Pancreas (tissue), 10 donors: ENCODE results near the gene OR51B5. TPM values are rescaled to one million over a fixed set of nuclear protein-coding genes. Genes with fewer than 3 reads are reported as not detected.

ENCODE experiments used
- ATAC-seq, 4 donors: fragments of 200-7000 bp; cut with Tn5 transposase; one replicate each; pipeline versions ENCODE4 v1.8.0 to v1.9.1; 2020; ENCODE audit warnings: mild to moderate bottlenecking in 4 of 4, moderate library complexity in 4 of 4
- DNase-seq, 6 donors: peaks; one replicate each; pipeline ENCODE4 v3.0.0-alpha.2; 2020
- FAIRE-seq: peaks from 2 replicates; lab custom pipeline; 2012; peaks lifted over from hg19 to GRCh38; lab: Jason Lieb, UNC
- H3K27ac ChIP-seq, 4 donors: fragments of 200-600 bp; sonication (generic); 1 replicate in 3 of 4; 2 replicates in 1 of 4; pipeline versions ENCODE4 v1.5.0 to v1.8.0; 2020
- H3K27me3 ChIP-seq, 4 donors: fragments of 200-600 bp; one replicate each; pipeline ENCODE4 v1.8.0; 2021
- H3K36me3 ChIP-seq, 3 donors: fragments of 200-600 bp; sonication (generic) in 1 of 3; one replicate each; pipeline versions ENCODE4 v1.5.0 to v1.8.0; 2020 to 2021
- H3K4me1 ChIP-seq, 3 donors: fragments of 200-600 bp; one replicate each; pipeline ENCODE4 v1.8.0; 2021
- H3K4me3 ChIP-seq, 4 donors: fragments of 200-600 bp; sonication (generic) in 2 of 4; one replicate each; pipeline versions ENCODE4 v1.5.0 to v1.8.0; 2020 to 2021
- H3K9me3 ChIP-seq, 4 donors: fragments of 200-600 bp; one replicate each; pipeline ENCODE4 v1.8.0; 2021
- WGBS, 2 donors: extraction: QIAGEN DNeasy Blood & Tissue Kit; methylation state at CpG; one replicate each; pipeline ENCODE4 v1.1.7; 2013; 5-methylcytosine and 5-hydroxymethylcytosine counted together
- intact Hi-C, 3 donors: fragments of 100-400 bp; cut with DNase I; formaldehyde crosslinking; loops; one replicate each; pipeline versions ENCODE4 v1.11.1 to v1.14.2; 2022
- polyA plus RNA-seq, 2 donors: library from polyadenylated mRNA; stranded (reverse); fragments of 200-250 nt; gene quantifications; one replicate each; pipeline ENCODE4 v1.2.3, GENCODE V29; 2013
- total RNA-seq, 6 donors: library from RNA; stranded (reverse); fragmentation: NEBNext Ultra II Directional in 4 of 6; extraction: Animal tissue kit (Norgen Biotek cat#: 25700) in 4 of 6; gene quantifications; one replicate each; pipeline versions ENCODE4 v1.2.1 to v1.2.4, GENCODE V29; 2021 to 2023
- TF ChIP-seq, protein P1 (sequence below), 4 donors: fragments of 200-600 bp; sonication (generic) in 3 of 4; IDR thresholded peaks; one replicate each; pipeline versions ENCODE4 v1.5.0 to v1.8.0; 2021; ENCODE audit warnings: antibody characterized with exemption in 4 of 4
- donor health status: healthy with polysubstance abuse.
- donor health status: DM: no; HTN: no; CAD: no; lungs with moderate emphysema.
- donor health status: DM: no; HTN: no; CAD: no.
- donor health status: control.
- donor health status: control.
- donor health status: Bipolar disorder and iron deficiency.
- donor health status: DM: yes; HTN: yes; CAD: no.
- donor health status: DM: no; HTN: no; CAD: no.
- donor health status: DM: no; HTN: no; CAD: no.
- donor health status: DM: yes; HTN: yes; CAD: no.

The OR51B5 gene, protein sequence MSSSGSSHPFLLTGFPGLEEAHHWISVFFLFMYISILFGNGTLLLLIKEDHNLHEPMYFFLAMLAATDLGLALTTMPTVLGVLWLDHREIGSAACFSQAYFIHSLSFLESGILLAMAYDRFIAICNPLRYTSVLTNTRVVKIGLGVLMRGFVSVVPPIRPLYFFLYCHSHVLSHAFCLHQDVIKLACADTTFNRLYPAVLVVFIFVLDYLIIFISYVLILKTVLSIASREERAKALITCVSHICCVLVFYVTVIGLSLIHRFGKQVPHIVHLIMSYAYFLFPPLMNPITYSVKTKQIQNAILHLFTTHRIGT
- total RNA-seq (under 1 TPM in 3 of 6 donors, not detected in 3; 0.14 to 0.24 (median 0.19) TPM), polyA plus RNA-seq (under 1 TPM in 1 of 2 donors, not detected in 1; 0.05 TPM)

DNA sequence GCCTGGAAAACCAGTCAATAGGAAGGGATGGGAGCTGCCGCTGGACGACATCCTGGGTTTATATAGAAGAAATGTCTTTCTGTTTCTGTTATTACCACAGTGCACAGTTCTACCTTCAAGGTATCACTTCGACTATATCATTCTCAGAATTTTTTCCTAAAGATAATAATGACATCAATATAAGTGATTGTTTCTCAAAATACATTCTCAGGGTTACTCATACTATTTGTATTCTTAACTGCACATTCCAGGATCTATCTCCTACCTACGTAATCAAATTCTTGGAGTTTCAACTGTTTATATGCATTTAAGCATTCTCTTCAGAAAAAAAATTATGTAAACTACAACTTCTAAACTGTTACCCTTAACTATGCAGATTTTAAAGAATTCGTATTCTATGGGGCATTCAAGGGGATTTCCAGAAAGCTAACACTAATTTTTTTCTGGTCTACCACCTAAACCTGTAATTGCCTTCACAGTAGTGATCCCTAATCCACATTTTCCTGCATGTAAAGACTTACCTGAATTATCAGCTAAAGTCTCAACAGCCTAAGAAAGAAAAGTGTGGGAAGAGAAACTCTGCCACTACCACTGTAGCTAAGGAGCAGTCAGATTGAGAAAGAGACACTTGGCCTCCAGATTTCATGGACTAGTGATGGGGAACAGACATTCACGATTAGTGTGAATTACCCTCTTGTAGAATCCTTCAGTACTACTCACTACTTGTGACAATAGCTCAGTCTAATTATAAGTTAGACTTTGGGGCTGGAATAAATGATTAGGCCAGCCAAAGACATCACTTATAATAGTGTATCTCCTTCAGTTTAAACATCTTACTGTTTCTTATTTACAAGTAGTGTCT, at the start of gene OR51B5:
Gene OR51B5, minus strand, starts transcription at position 51 of the 862 bp plus-strand sequence. Its CDS starts 0 bp downstream, at position 51.
- no peak for ATAC-seq
- no peak for DNase-seq
- FAIRE-seq, result no peak
- TF ChIP-seq, protein P1, sequence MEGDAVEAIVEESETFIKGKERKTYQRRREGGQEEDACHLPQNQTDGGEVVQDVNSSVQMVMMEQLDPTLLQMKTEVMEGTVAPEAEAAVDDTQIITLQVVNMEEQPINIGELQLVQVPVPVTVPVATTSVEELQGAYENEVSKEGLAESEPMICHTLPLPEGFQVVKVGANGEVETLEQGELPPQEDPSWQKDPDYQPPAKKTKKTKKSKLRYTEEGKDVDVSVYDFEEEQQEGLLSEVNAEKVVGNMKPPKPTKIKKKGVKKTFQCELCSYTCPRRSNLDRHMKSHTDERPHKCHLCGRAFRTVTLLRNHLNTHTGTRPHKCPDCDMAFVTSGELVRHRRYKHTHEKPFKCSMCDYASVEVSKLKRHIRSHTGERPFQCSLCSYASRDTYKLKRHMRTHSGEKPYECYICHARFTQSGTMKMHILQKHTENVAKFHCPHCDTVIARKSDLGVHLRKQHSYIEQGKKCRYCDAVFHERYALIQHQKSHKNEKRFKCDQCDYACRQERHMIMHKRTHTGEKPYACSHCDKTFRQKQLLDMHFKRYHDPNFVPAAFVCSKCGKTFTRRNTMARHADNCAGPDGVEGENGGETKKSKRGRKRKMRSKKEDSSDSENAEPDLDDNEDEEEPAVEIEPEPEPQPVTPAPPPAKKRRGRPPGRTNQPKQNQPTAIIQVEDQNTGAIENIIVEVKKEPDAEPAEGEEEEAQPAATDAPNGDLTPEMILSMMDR (IDR thresholded peaks at IDR 0.05), result no peak
- Histone ChIP-seq H3K36me3 (no peaks in the 10 kb centered on the region), H3K9me3 (no peaks in the 10 kb centered on the region), H3K4me3 (no peak within 1 kb of the TSS), H3K27ac (no peak within 1 kb of the TSS), H3K4me1 (no peaks in the 10 kb centered on the region), H3K27me3 (no peaks in the 10 kb centered on the region)
- 58 to 70% methylated on average over 6 of the region's 6 CpGs for WGBS, 2 donors
- intact Hi-C loops, result no loop called here

DNA sequence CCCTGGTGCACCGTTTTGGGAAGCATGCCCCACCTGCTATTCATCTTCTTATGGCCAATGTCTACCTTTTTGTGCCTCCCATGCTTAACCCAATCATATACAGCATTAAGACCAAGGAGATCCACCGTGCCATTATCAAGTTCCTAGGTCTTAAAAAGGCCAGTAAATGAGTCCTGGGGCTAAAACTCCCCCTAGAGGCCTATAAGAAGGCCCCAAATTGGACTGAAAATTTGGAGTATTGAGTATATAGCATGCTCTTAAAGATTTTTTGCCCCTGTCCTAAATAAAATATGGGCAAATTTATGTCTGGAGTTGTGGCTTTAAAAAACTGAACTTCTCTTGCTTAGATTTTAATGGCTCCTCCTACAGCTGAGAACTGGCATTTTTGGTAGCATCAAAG, 46.9 kb upstream of the OR51B5 start:
- intact Hi-C loops, result no loop called here
- Histone ChIP-seq H3K4me3 (no peak overlapping the region), H3K9me3 (peaks cover 0 to 4% (median 0%) of the 10 kb centered on the region in 4 donors), H3K36me3 (no peaks in the 10 kb centered on the region), H3K27ac (no peak overlapping the region), H3K27me3 (no peaks in the 10 kb centered on the region), H3K4me1 (no peaks in the 10 kb centered on the region)
- no peak for FAIRE-seq
- DNase-seq, result no peak
- WGBS, 2 donors, result 55 to 62% methylated on average over 2 of the region's 2 CpGs
- TF ChIP-seq, protein P1 (IDR thresholded peaks at IDR 0.05), result no peak
- no peak for ATAC-seq

DNA sequence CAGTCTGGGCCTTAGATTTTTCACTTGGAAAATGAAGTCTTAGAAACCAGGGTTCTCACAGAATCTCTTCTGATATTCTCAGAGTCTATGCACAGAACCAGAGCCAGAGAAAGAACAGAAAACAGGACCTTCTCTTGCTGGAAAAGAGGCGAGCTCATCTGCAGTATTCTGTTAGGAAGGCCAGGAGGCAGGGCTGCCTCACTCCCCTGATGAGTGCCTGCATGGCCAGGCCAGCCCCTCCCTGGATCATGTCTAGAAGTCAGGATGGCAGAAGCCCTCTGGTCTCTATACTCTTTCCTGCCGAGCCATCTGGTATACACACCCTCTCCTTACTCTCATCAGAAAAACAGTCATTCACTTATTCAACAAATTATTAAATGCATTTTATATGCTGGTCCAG, 41.0 kb upstream of the OR51B5 start:
- TF ChIP-seq, protein P1 (IDR thresholded peaks at IDR 0.05), result no peak
- ATAC-seq (no peak), FAIRE-seq (no peak), DNase-seq (no peak)
- Histone ChIP-seq H3K9me3 (peaks cover 0 to 4% (median 0%) of the 10 kb centered on the region in 4 donors), H3K4me1 (no peaks in the 10 kb centered on the region), H3K4me3 (no peak overlapping the region), H3K27me3 (no peaks in the 10 kb centered on the region), H3K36me3 (no peaks in the 10 kb centered on the region), H3K27ac (no peak overlapping the region)
- WGBS, 2 donors, result 54 to 69% methylated on average over 2 of the region's 2 CpGs
- intact Hi-C loops, result no loop called here

DNA sequence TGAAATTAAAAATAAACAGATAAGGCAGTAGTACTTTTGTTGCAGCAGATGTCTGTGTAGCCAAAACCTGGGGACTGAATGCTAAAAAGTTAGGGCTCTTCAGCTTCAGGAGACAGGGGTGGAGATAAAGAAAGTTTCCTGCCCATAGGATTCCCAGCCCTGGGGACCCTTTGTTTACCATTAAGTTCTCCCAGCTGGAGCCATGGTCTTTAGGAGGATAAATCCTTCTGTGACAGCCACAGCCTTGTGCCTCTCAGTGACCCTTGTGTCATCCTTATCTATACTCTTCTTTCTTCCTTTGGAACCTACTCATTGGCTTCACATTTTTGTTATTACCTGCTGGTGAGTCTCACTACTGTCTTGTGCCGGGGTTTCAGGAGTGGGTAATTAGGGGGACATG, 40.3 kb upstream of the OR51B5 start, which contains the start of gene OR51M1:
Gene OR51M1, plus strand, starts transcription at position 237 of the 400 bp plus-strand sequence. CDS start 5,587 bp downstream, outside the sequence.
- TF ChIP-seq, protein P1 (IDR thresholded peaks at IDR 0.05), result no peak
- H3K4me1 ChIP-seq, result no peaks in the 10 kb centered on the region
- H3K27ac ChIP-seq, result no peak within 1 kb of the TSS
- FAIRE-seq (no peak), DNase-seq (no peak), ATAC-seq (no peak)
- peaks cover 0 to 4% (median 0%) of the 10 kb centered on the region in 4 donors for H3K9me3 ChIP-seq
- H3K36me3 ChIP-seq, result no peaks in the 10 kb centered on the region
- H3K4me3 ChIP-seq, result no peak within 1 kb of the TSS
- WGBS, 2 donors, result 39 to 50% methylated on average over 1 of the region's 1 CpG
- no peaks in the 10 kb centered on the region for H3K27me3 ChIP-seq
- intact Hi-C loops, result no loop called here
